OCI-LY3 (cell line): ENCODE data around the gene RAP1A.

Experiments
- H2AFZ ChIP-seq: fragments of 200-600, 300-600 bp; shearing (Covaris generic); 2 replicates; pipeline ENCODE4 v1.6.0; 2014; ENCODE audit warnings: antibody characterized with exemption, low read depth, low read length
- H3K27ac ChIP-seq: fragments of 200-600, 300-600 bp; sonication (generic); 2 replicates; pipeline ENCODE4 v1.5.1; 2014; ENCODE audit warnings: mild to moderate bottlenecking, low read length, moderate library complexity, mixed read lengths
- H3K27me3 ChIP-seq: fragments of 200-600, 300-600 bp; sonication (generic); 2 replicates; pipeline ENCODE4 v1.6.1; 2014; ENCODE audit warnings: low read depth, low read length, mixed read lengths
- H3K36me3 ChIP-seq: fragments of 200-600, 300-600 bp; sonication (generic); replicated peaks from 2 replicates; pipeline ENCODE3; 2014; ENCODE audit warnings: low read depth, low read length, mixed read lengths
- H3K4me1 ChIP-seq: fragments of 300-600, 200-600 bp; sonication (generic); 2 replicates; pipeline ENCODE4 v1.6.1; 2014; ENCODE audit warnings: low read length, mixed read lengths
- H3K4me2 ChIP-seq: fragments of 200-600, 300-600 bp; sonication (generic); 2 replicates; pipeline ENCODE4 v1.6.1; 2014; ENCODE audit warnings: low read length, mixed read lengths
- H3K4me3 ChIP-seq: fragments of 300-600, 200-600 bp; sonication (generic); 2 replicates; pipeline ENCODE4 v1.5.1; 2014; ENCODE audit warnings: antibody characterized with exemption, mild to moderate bottlenecking, low read length, moderate library complexity
- H3K79me2 ChIP-seq: fragments of 300-600, 200-600 bp; shearing (Covaris generic); 2 replicates; pipeline ENCODE4 v1.6.1; 2014; ENCODE audit warnings: mild to moderate bottlenecking, low read length, mixed read lengths
- H3K9ac ChIP-seq: fragments of 300-600, 200-600 bp; shearing (Covaris generic); 2 replicates; pipeline ENCODE4 v1.6.0; 2014; ENCODE audit warnings: mild to moderate bottlenecking, low read length, moderate library complexity
- H3K9me3 ChIP-seq: fragments of 200-600, 300-600 bp; shearing (Covaris generic); 2 replicates; pipeline ENCODE4 v1.6.1; 2014; ENCODE audit warnings: low read length, mixed read lengths; ENCODE audit not compliant: insufficient read depth
- H4K20me1 ChIP-seq: fragments of 200-600, 300-600 bp; sonication (generic); 2 replicates; pipeline ENCODE4 v1.6.1; 2016; ENCODE audit warnings: low read length, mixed read lengths; ENCODE audit not compliant: insufficient read depth
- CTCF ChIP-seq: fragments of 200-600, 300-600 bp; sonication (generic); IDR thresholded peaks from 2 replicates; pipeline ENCODE4 v1.5.1; 2014; ENCODE audit warnings: antibody characterized with exemption, low read length, low read depth
- EZH2phosphoT487 ChIP-seq: fragments of 200-600 bp; shearing (Covaris generic); IDR thresholded peaks from 2 replicates; pipeline ENCODE4 v1.6.1; 2018; ENCODE audit warnings: antibody characterized with exemption, mixed run types, low read depth

RAP1A gene

GRCh38 chr1:111727056-111727455 lies 107.5 kb downstream of the RAP1A start:
- TF ChIP-seq CTCF: no peak
- TF ChIP-seq EZH2phosphoT487: no peak
- H3K27ac ChIP-seq: no peak overlapping the region
- H3K36me3 ChIP-seq: no peaks in the 10 kb centered on the region
- no peak overlapping the region for H3K4me3 ChIP-seq
- H3K4me2 ChIP-seq: no peak overlapping the region
- no peaks in the 10 kb centered on the region for H3K27me3 ChIP-seq
- no peak overlapping the region for H3K9ac ChIP-seq
- H3K9me3 ChIP-seq: no peaks in the 10 kb centered on the region
- no peak overlapping the region for H2AFZ ChIP-seq
- no peaks in the 10 kb centered on the region for H3K79me2 ChIP-seq
- H4K20me1 ChIP-seq: no peaks in the 10 kb centered on the region
- H3K4me1 ChIP-seq: no peaks in the 10 kb centered on the region

GRCh38 chr1:111729271-111729921 lies 109.8 kb downstream of the RAP1A start:
- H3K4me1 ChIP-seq: no peaks in the 10 kb centered on the region
- H3K4me2 ChIP-seq: no peak overlapping the region
- TF ChIP-seq CTCF (no peak), EZH2phosphoT487 (no peak)
- H4K20me1 ChIP-seq: no peaks in the 10 kb centered on the region
- H3K27me3 ChIP-seq: no peaks in the 10 kb centered on the region
- H3K27ac ChIP-seq: no peak overlapping the region
- H2AFZ ChIP-seq: no peak overlapping the region
- no peaks in the 10 kb centered on the region for H3K9me3 ChIP-seq
- no peak overlapping the region for H3K9ac ChIP-seq
- H3K4me3 ChIP-seq: no peak overlapping the region
- H3K79me2 ChIP-seq: no peaks in the 10 kb centered on the region
- no peaks in the 10 kb centered on the region for H3K36me3 ChIP-seq

- Histone ChIP-seq H3K9ac (no peak overlapping the region), H4K20me1 (no peaks in the 10 kb centered on the region), H3K27ac (no peak overlapping the region), H3K9me3 (no peaks in the 10 kb centered on the region), H3K79me2 (no peaks in the 10 kb centered on the region), H3K4me1 (no peaks in the 10 kb centered on the region), H3K27me3 (no peaks in the 10 kb centered on the region), H3K4me2 (no peak overlapping the region), H3K4me3 (no peak overlapping the region), H2AFZ (no peak overlapping the region), H3K36me3 (no peaks in the 10 kb centered on the region)
- no peak for TF ChIP-seq EZH2phosphoT487
- no peak for TF ChIP-seq CTCF
Measured at GRCh38 chr1:111729946-111730681, 110.5 kb downstream of the RAP1A start.

GRCh38 chr1:111730706-111731105 lies 111.1 kb downstream of the RAP1A start:
- TF ChIP-seq EZH2phosphoT487: no peak
- no peak for TF ChIP-seq CTCF
- Histone ChIP-seq H3K36me3 (no peaks in the 10 kb centered on the region), H3K9ac (no peak overlapping the region), H3K4me3 (no peak overlapping the region), H2AFZ (no peak overlapping the region), H3K4me1 (no peaks in the 10 kb centered on the region), H3K9me3 (no peaks in the 10 kb centered on the region), H3K27me3 (no peaks in the 10 kb centered on the region), H3K4me2 (no peak overlapping the region), H3K79me2 (no peaks in the 10 kb centered on the region), H3K27ac (no peak overlapping the region), H4K20me1 (no peaks in the 10 kb centered on the region)
